GM13976 (cell line): ENCODE measurements around the gene BAIAP2L1.

Source experiments
- DNase-seq: peaks from one replicate; pipeline ENCODE4 v3.0.0; 2012; ENCODE audit warnings: low spot score
- CTCF ChIP-seq: IDR thresholded peaks from 2 replicates; pipeline ENCODE4 v1.5.1; 2012; ENCODE audit warnings: borderline replicate concordance, mild to moderate bottlenecking; ENCODE audit not compliant: insufficient read depth; ENCODE audit errors: extremely low read depth, missing control alignments, control extremely low read depth
- in situ Hi-C: fragments of 300-500 bp; cut with MboI; formaldehyde crosslinking; loops from one replicate; pipeline ENCODE4 v1.12.0; 2022; ENCODE audit warnings: low sequenced_read_pairs, mixed read lengths, inconsistent platforms; ENCODE audit not compliant: unreplicated experiment

The BAIAP2L1 gene

GRCh38 chr7:98406827-98407226, 5.9 kb upstream of the BAIAP2L1 start:
- no peak for TF ChIP-seq CTCF
- in situ Hi-C loops: no loop called here
- no peak for DNase-seq

DNA sequence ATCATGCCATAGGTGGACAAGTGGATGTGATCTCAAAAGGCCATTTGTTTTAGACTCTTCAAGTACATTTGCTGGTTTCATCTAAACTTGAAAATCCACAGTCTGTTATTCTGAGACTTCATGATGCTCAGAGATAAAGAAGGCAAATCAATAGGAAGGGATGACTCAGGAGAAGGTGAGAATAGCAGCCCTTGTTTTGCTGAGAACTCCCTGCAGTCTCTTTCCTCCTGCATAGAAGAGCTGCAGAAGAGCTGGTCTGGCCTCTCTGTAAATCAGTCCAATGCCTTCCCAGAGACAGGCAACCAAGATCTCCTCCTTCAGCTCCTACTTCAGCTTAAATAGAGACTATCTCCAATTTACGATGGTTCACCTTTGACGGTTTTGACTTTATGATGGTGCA, 4.0 kb upstream of the BAIAP2L1 start:
- in situ Hi-C loops: no loop called here
- DNase-seq: no peak
- no peak for TF ChIP-seq CTCF

DNA sequence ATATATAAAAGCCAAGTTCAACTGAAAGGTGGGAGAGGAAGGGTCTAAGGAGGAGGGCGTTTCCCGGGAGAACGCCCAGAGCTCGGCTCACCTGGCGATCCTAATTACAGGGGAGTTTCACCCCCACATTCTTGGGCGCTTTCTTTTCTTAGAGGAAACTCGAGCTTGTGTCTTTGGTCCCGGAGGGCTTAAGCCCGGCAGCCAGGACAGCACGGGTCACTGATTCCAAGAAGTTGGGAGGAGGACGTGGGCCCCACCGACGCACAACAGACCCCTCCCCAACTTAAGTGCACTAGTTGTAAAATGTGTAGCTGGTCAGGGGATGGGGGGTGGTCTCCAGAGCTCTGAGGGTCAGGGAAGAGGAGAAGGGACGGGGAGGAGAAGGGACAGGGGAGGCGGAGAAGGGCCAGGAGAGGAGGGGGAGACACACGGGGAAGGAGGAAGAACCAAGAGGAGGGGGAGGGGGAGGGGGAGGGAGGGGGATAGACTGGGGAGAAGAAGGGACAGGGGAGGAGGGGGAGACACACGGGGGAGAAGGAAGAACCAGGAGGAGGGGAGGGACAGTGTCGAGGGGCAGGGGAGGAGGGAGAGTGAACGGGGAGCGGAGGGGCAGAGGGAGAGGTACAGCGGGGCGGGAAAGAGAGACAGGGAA, 874 bp downstream of the BAIAP2L1 start:
- no peak for TF ChIP-seq CTCF
- peak; percentile 51 for DNase-seq
- in situ Hi-C loops: loop anchor here (10.0 kb wide), 1 partner anchor 95 kb away; no protein-coding TSS in a partner anchor

DNA sequence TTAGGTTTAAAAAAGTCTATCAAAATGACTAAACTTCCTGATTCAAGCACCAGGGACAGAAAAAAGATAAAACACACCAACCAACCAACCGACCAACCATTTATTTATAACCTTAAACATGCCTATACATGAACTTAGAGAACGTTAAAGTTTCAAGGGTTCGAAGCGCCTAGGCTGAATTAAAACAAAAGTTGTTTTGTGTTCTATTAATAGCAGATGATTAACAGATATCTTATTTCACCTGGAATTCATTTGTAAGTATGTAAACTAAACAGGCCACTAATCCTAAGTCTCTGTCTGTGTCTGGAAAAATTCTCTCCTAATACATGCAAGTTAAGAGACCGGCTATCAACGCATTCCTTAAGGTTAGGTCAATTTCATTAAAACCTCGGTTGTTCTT, 1.4 kb downstream of the BAIAP2L1 start:
- DNase-seq: no peak
- in situ Hi-C loops: loop anchor here (10.0 kb wide), 1 partner anchor 95 kb away; no protein-coding TSS in a partner anchor
- no peak for TF ChIP-seq CTCF

GRCh38 chr7:98398567-98399372, 2.1 kb downstream of the BAIAP2L1 start:
- in situ Hi-C loops: loop anchor here (10.0 kb wide), 1 partner anchor 94 kb away; no protein-coding TSS in a partner anchor
- DNase-seq: no peak
- no peak for TF ChIP-seq CTCF

- no peak for DNase-seq
- no peak for TF ChIP-seq CTCF
- in situ Hi-C loops: loop anchor here (10.0 kb wide), 1 partner anchor 92 kb away; no protein-coding TSS in a partner anchor
Observed at GRCh38 chr7:98396768-98397167, 4.1 kb downstream of the BAIAP2L1 start.
